VCaP (cell line): ENCODE data around the gene ZNF385A.
A peak's percentile ranks its signal among the peaks of the same experiment; 100 is the strongest.

ENCODE experiments used
- H3K27ac ChIP-seq: fragments of 450-650 bp; 2 replicates; pipeline ENCODE4 v1.5.1; 2017
- CTCF ChIP-seq: fragments of 450-650 bp; conservative IDR thresholded peaks from 2 replicates; pipeline ENCODE4 v1.5.1; 2017; ENCODE audit warnings: mild to moderate bottlenecking, moderate library complexity

ZNF385A gene

GRCh38 chr12:54376596-54376995, 7.9 kb downstream of the ZNF385A start:
- no peak overlapping the region for H3K27ac ChIP-seq
- no peak for TF ChIP-seq CTCF

- no peak overlapping the region for H3K27ac ChIP-seq
Observed at GRCh38 chr12:54375259-54375579, 9.3 kb downstream of the ZNF385A start.

GRCh38 chr12:54374562-54375258, 9.8 kb downstream of the ZNF385A start:
- TF ChIP-seq CTCF = no peak
- H3K27ac ChIP-seq = no peak overlapping the region

More at GRCh38 chr12:54375259-54375579, 9.3 kb downstream of the ZNF385A start:
- TF ChIP-seq CTCF = no peak

GRCh38 chr12:54373649-54374561, 10.6 kb downstream of the ZNF385A start:
- no peak overlapping the region for H3K27ac ChIP-seq
- TF ChIP-seq CTCF = no peak

- H3K27ac ChIP-seq = peak overlapping the region; percentile 54
- TF ChIP-seq CTCF = no peak
Observed at GRCh38 chr12:54372113-54372806, 12.3 kb downstream of the ZNF385A start.

- H3K27ac ChIP-seq = peak overlapping the region; percentile 54
- no peak for TF ChIP-seq CTCF
Observed at GRCh38 chr12:54371328-54372112, 13.0 kb downstream of the ZNF385A start.
